SK-N-SH treated with all-trans-retinoic acid at 6 μM for 48 hours (cell line): ENCODE data around the gene VPS13D.

Source experiments
- ARNTL ChIP-seq: fragments of 450-650 bp; formaldehyde crosslinking; IDR thresholded peaks from 2 replicates; pipeline ENCODE4 v1.5.0; 2020; ENCODE audit warnings: low read depth, mild to moderate bottlenecking, moderate library complexity, borderline replicate concordance
- ZC3H10 ChIP-seq: fragments of 250-450 bp; sonication (Bioruptor Pico); IDR thresholded peaks from 2 replicates; pipeline ENCODE4 v1.5.1; 2021; ENCODE audit warnings: mild to moderate bottlenecking, moderate library complexity

GRCh38 chr1:12208271-12208670, 21.6 kb upstream of the VPS13D start:
- TF ChIP-seq ARNTL (CRISPR knock-in tag) = no peak
- TF ChIP-seq ZC3H10 (CRISPR knock-in tag) = no peak
